ENCODE measurements around the gene MIOS.

DNA sequence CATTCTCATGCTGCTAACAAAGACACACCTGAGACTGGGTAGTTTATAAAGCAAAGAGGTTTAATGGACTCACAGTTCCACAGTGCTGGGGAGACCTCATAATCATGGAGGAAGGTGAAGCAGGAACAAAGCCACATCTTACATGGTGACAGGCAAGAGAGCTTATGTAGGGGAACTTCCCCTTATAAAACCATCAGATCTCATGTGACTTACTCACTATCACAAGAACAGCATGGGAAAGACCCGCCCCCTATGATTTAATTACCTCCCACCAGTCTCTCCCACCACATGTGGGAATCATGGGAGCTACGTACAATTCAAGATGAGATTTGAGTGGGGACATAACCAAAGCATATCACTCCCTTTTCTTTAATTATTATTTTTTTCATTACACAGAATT is 47.6 kb upstream of the MIOS start:
- TF ChIP-seq, protein P1, sequence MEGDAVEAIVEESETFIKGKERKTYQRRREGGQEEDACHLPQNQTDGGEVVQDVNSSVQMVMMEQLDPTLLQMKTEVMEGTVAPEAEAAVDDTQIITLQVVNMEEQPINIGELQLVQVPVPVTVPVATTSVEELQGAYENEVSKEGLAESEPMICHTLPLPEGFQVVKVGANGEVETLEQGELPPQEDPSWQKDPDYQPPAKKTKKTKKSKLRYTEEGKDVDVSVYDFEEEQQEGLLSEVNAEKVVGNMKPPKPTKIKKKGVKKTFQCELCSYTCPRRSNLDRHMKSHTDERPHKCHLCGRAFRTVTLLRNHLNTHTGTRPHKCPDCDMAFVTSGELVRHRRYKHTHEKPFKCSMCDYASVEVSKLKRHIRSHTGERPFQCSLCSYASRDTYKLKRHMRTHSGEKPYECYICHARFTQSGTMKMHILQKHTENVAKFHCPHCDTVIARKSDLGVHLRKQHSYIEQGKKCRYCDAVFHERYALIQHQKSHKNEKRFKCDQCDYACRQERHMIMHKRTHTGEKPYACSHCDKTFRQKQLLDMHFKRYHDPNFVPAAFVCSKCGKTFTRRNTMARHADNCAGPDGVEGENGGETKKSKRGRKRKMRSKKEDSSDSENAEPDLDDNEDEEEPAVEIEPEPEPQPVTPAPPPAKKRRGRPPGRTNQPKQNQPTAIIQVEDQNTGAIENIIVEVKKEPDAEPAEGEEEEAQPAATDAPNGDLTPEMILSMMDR (IDR thresholded peaks at IDR 0.05) = no peak
- TF ChIP-seq, protein P2, sequence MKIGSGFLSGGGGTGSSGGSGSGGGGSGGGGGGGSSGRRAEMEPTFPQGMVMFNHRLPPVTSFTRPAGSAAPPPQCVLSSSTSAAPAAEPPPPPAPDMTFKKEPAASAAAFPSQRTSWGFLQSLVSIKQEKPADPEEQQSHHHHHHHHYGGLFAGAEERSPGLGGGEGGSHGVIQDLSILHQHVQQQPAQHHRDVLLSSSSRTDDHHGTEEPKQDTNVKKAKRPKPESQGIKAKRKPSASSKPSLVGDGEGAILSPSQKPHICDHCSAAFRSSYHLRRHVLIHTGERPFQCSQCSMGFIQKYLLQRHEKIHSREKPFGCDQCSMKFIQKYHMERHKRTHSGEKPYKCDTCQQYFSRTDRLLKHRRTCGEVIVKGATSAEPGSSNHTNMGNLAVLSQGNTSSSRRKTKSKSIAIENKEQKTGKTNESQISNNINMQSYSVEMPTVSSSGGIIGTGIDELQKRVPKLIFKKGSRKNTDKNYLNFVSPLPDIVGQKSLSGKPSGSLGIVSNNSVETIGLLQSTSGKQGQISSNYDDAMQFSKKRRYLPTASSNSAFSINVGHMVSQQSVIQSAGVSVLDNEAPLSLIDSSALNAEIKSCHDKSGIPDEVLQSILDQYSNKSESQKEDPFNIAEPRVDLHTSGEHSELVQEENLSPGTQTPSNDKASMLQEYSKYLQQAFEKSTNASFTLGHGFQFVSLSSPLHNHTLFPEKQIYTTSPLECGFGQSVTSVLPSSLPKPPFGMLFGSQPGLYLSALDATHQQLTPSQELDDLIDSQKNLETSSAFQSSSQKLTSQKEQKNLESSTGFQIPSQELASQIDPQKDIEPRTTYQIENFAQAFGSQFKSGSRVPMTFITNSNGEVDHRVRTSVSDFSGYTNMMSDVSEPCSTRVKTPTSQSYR (CRISPR knock-in tag; IDR thresholded peaks at IDR 0.05) = no peak
- TF ChIP-seq, protein P3, sequence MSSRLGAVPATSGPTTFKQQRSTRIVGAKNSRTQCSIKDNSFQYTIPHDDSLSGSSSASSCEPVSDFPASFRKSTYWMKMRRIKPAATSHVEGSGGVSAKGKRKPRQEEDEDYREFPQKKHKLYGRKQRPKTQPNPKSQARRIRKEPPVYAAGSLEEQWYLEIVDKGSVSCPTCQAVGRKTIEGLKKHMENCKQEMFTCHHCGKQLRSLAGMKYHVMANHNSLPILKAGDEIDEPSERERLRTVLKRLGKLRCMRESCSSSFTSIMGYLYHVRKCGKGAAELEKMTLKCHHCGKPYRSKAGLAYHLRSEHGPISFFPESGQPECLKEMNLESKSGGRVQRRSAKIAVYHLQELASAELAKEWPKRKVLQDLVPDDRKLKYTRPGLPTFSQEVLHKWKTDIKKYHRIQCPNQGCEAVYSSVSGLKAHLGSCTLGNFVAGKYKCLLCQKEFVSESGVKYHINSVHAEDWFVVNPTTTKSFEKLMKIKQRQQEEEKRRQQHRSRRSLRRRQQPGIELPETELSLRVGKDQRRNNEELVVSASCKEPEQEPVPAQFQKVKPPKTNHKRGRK (CRISPR knock-in tag; IDR thresholded peaks at IDR 0.05; ENCODE audit: borderline replicate concordance) = no peak
- TF ChIP-seq IRF2 (CRISPR knock-in tag; IDR thresholded peaks at IDR 0.05; ENCODE audit: borderline replicate concordance, low read depth) (no peak), TEAD1 (CRISPR knock-in tag; IDR thresholded peaks at IDR 0.05) (no peak), ZNF263 (CRISPR knock-in tag; IDR thresholded peaks at IDR 0.05; ENCODE audit: low read depth) (no peak), NR2C2 (CRISPR knock-in tag; IDR thresholded peaks at IDR 0.05) (no peak), ZNF219 (CRISPR knock-in tag; IDR thresholded peaks at IDR 0.05; ENCODE audit: borderline replicate concordance) (no peak), SP1 (CRISPR knock-in tag; conservative IDR thresholded peaks at IDR 0.05) (no peak), SMAD4 (CRISPR knock-in tag; IDR thresholded peaks at IDR 0.05) (no peak), ATF1 (CRISPR knock-in tag; IDR thresholded peaks at IDR 0.05) (no peak)
- TF ChIP-seq, protein P4, sequence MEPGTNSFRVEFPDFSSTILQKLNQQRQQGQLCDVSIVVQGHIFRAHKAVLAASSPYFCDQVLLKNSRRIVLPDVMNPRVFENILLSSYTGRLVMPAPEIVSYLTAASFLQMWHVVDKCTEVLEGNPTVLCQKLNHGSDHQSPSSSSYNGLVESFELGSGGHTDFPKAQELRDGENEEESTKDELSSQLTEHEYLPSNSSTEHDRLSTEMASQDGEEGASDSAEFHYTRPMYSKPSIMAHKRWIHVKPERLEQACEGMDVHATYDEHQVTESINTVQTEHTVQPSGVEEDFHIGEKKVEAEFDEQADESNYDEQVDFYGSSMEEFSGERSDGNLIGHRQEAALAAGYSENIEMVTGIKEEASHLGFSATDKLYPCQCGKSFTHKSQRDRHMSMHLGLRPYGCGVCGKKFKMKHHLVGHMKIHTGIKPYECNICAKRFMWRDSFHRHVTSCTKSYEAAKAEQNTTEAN (CRISPR knock-in tag; IDR thresholded peaks at IDR 0.05) = no peak
- TF ChIP-seq, protein P5, sequence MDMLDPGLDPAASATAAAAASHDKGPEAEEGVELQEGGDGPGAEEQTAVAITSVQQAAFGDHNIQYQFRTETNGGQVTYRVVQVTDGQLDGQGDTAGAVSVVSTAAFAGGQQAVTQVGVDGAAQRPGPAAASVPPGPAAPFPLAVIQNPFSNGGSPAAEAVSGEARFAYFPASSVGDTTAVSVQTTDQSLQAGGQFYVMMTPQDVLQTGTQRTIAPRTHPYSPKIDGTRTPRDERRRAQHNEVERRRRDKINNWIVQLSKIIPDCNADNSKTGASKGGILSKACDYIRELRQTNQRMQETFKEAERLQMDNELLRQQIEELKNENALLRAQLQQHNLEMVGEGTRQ (CRISPR knock-in tag; IDR thresholded peaks at IDR 0.05) = no peak
- TF ChIP-seq, protein P6, sequence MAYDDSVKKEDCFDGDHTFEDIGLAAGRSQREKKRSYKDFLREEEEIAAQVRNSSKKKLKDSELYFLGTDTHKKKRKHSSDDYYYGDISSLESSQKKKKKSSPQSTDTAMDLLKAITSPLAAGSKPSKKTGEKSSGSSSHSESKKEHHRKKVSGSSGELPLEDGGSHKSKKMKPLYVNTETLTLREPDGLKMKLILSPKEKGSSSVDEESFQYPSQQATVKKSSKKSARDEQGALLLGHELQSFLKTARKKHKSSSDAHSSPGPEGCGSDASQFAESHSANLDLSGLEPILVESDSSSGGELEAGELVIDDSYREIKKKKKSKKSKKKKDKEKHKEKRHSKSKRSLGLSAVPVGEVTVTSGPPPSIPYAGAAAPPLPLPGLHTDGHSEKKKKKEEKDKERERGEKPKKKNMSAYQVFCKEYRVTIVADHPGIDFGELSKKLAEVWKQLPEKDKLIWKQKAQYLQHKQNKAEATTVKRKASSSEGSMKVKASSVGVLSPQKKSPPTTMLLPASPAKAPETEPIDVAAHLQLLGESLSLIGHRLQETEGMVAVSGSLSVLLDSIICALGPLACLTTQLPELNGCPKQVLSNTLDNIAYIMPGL (CRISPR knock-in tag; IDR thresholded peaks at IDR 0.05) = no peak

All from WTC11 (cell line).